GM12801 (cell line): ENCODE data around the gene CCDC136.

Experiments used
- CTCF ChIP-seq: IDR thresholded peaks from one replicate; pipeline ENCODE4 v1.5.1; 2011; ENCODE audit warnings: control low read depth; ENCODE audit not compliant: insufficient read length; ENCODE audit errors: extremely low read depth

CCDC136 gene

GRCh38 chr7:128839751-128840177 is 48.0 kb downstream of the CCDC136 start:
- TF ChIP-seq CTCF = no peak

- no peak for TF ChIP-seq CTCF
Measured at GRCh38 chr7:128840326-128841170, 48.8 kb downstream of the CCDC136 start.

DNA sequence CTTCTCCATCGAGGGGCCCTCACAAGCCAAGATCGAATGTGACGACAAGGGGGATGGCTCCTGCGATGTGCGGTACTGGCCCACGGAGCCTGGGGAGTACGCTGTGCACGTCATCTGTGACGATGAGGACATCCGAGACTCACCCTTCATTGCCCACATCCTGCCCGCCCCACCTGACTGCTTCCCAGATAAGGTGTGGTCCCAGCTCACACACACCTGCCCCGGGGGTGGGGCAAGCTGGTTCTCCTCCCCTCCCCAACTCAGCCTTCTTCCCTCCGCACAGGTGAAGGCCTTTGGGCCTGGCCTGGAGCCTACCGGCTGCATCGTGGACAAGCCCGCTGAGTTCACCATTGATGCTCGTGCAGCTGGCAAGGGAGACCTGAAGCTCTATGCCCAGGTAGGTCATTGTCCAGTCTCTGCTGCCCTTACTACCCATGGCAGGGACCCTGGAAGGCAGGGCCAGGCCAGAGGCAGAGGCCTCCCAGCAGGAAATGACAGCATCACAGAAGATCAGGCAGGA is 49.5 kb downstream of the CCDC136 start:
- TF ChIP-seq CTCF = no peak

- no peak for TF ChIP-seq CTCF
Measured at GRCh38 chr7:128841921-128842673, 50.3 kb downstream of the CCDC136 start.

DNA sequence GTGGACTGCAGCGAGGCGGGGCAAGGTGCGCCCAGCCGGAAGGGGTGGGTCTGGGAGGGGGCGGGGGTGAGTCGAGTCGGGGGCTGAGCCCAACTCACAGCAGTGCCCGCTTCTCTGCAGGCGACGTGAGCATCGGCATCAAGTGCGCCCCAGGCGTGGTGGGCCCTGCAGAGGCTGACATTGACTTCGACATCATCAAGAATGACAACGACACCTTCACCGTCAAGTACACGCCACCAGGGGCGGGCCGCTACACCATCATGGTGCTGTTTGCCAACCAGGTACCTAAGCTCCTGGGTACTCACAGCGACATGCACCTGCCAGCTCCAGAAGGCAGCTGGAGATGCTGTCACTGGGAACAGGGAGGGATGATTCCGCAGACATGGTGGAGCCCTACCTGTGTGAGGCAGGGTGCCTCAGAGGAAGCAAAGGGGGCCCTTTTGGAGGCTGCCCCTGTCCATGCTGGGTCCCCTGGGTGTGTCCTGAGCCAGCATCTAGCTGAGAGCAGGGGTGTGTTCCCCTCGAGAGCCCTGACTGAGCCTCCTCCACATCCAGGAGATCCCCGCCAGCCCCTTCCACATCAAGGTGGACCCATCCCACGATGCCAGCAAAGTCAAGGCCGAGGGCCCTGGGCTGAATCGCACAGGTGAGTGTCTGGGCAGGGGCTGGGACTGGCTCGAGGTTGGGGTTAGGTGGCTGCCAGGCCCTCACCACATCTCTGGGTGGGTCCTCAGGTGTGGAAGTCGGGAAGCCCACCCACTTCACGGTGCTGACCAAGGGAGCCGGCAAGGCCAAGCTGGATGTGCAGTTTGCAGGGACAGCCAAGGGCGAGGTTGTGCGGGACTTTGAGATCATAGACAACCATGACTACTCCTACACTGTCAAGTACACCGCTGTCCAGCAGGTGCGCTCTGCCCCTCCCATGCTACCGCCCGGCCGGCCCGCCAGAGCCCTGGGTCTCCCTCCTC is 51.2 kb downstream of the CCDC136 start:
- no peak for TF ChIP-seq CTCF

DNA sequence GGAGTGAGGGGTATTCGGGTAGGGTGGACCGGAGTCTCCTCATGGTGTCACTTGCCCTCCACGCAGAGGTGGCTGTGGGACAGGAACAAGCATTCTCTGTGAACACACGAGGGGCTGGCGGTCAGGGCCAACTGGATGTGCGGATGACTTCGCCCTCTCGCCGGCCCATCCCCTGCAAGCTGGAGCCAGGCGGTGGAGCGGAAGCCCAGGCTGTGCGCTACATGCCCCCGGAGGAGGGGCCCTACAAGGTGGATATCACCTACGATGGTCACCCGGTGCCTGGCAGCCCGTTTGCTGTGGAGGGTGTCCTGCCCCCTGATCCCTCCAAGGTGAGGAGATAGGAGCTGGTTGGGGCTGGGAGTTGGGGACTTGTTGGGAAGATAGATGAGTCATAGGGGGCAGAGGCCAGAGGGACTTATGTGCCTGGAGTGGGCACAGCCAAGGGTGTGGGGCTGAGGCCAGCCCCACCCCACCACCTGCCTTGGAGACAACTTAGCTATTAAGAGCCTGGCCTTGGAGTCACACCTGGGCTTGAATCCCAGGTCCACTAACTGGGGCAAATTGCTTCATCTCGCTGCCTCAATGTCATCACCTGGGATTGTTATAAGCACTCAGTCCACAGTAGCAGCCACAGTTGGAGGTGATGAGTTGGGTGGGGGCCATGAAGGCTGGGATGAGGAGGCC is 52.3 kb downstream of the CCDC136 start:
- no peak for TF ChIP-seq CTCF
